HUES48 (cell line): ENCODE results near the gene PINLYP.

ENCODE experiments used
- H3K27ac ChIP-seq: one replicate; pipeline ENCODE4 v1.7.0; 2013; ENCODE audit warnings: low read depth, low read length, inconsistent platforms
- H3K27me3 ChIP-seq: 2 replicates; pipeline ENCODE4 v1.6.1; 2013; ENCODE audit warnings: mild to moderate bottlenecking, low read length; ENCODE audit not compliant: control insufficient read depth, insufficient read depth
- H3K36me3 ChIP-seq: 2 replicates; pipeline ENCODE4 v1.6.1; 2013; ENCODE audit warnings: low read length; ENCODE audit not compliant: control insufficient read depth, insufficient read depth
- H3K4me1 ChIP-seq: 2 replicates; pipeline ENCODE4 v1.6.1; 2013; ENCODE audit warnings: mild to moderate bottlenecking, low read length; ENCODE audit not compliant: control insufficient read depth, insufficient read depth
- H3K4me3 ChIP-seq: 2 replicates; pipeline ENCODE4 v1.5.1; 2013; ENCODE audit warnings: mild to moderate bottlenecking, low read depth, low read length
- H3K9ac ChIP-seq: 2 replicates; pipeline ENCODE4 v1.6.1; 2013; ENCODE audit warnings: mild to moderate bottlenecking, low read depth, low read length, moderate library complexity
- H3K9me3 ChIP-seq: 2 replicates; pipeline ENCODE4 v1.6.1; 2013; ENCODE audit warnings: low read length; ENCODE audit not compliant: control insufficient read depth, insufficient read depth

PINLYP gene

GRCh38 chr19:43551399-43552197 lies 24.0 kb upstream of the PINLYP start:
- H3K27ac ChIP-seq: no peak overlapping the region
- no peaks in the 10 kb centered on the region for H3K27me3 ChIP-seq
- H3K36me3 ChIP-seq: peaks cover 53% of the 10 kb centered on the region
- H3K4me3 ChIP-seq: no peak overlapping the region
- H3K4me1 ChIP-seq: no peaks in the 10 kb centered on the region
- H3K9ac ChIP-seq: no peak overlapping the region
- no peaks in the 10 kb centered on the region for H3K9me3 ChIP-seq

GRCh38 chr19:43552198-43552450 lies 23.5 kb upstream of the PINLYP start:
- H3K27me3 ChIP-seq: no peaks in the 10 kb centered on the region
- no peak overlapping the region for H3K4me3 ChIP-seq
- peaks cover 53% of the 10 kb centered on the region for H3K36me3 ChIP-seq
- H3K4me1 ChIP-seq: no peaks in the 10 kb centered on the region
- H3K27ac ChIP-seq: no peak overlapping the region
- H3K9me3 ChIP-seq: no peaks in the 10 kb centered on the region
- no peak overlapping the region for H3K9ac ChIP-seq

DNA sequence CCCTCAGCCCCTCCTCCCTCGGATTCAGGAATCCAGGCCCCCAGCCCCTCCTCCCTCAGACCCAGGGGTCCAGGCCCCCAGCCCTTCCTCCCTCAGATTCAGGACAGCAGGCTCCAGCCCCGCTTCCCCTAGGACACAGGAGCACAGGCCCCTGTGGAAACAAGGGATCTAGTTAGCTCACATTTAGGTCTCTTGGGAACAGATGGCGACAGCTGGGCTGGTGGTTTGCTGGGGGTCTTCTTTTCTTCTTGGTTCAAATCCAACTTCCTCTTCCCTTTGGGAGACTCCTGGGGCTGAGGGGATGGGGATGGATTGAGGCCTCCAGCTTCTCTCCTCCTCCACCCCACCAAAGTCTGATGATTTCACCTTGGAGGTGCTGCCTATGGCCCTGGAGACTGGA lies 23.0 kb upstream of the PINLYP start:
- Histone ChIP-seq H3K27ac (no peak overlapping the region), H3K36me3 (peaks cover 57% of the 10 kb centered on the region), H3K9me3 (no peaks in the 10 kb centered on the region), H3K4me1 (no peaks in the 10 kb centered on the region), H3K9ac (no peak overlapping the region), H3K27me3 (no peaks in the 10 kb centered on the region), H3K4me3 (no peak overlapping the region)

- H3K27me3 ChIP-seq: no peaks in the 10 kb centered on the region
- no peaks in the 10 kb centered on the region for H3K9me3 ChIP-seq
- no peaks in the 10 kb centered on the region for H3K4me1 ChIP-seq
- H3K36me3 ChIP-seq: peaks cover 62% of the 10 kb centered on the region
- no peak overlapping the region for H3K4me3 ChIP-seq
- no peak overlapping the region for H3K27ac ChIP-seq
- no peak overlapping the region for H3K9ac ChIP-seq
Measured at GRCh38 chr19:43553656-43554055, 21.9 kb upstream of the PINLYP start.

DNA sequence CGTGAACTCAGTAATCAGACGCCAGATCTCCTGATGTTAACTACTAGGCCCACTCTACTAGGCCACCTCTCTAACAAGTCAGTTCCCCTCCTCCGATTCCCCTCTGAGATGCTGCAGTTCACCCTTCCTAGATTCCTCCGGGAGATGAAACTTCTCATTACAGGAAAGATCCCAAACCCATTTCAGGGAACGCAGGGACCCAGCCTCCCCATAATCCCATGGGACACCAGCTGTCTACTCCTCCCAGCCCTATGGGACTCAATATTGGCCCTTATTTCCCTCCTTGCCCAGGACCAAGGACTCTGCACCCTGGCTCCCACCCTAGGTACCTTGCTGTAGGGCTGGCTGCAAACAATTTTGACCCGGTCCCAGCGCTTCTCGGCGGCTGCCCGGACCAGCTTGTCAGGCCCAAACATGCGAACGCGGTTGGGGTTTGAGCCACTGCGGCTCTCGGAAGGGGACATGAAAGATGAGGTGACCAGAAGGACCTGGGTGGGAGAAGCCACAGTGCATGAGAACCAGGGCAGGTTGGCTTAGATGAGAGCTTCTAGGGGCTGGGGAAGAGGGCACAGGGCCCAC lies 21.2 kb upstream of the PINLYP start:
- Histone ChIP-seq H3K27ac (no peak overlapping the region), H3K4me1 (no peaks in the 10 kb centered on the region), H3K27me3 (no peaks in the 10 kb centered on the region), H3K36me3 (peaks cover 57% of the 10 kb centered on the region), H3K9me3 (no peaks in the 10 kb centered on the region), H3K4me3 (no peak overlapping the region), H3K9ac (no peak overlapping the region)

DNA sequence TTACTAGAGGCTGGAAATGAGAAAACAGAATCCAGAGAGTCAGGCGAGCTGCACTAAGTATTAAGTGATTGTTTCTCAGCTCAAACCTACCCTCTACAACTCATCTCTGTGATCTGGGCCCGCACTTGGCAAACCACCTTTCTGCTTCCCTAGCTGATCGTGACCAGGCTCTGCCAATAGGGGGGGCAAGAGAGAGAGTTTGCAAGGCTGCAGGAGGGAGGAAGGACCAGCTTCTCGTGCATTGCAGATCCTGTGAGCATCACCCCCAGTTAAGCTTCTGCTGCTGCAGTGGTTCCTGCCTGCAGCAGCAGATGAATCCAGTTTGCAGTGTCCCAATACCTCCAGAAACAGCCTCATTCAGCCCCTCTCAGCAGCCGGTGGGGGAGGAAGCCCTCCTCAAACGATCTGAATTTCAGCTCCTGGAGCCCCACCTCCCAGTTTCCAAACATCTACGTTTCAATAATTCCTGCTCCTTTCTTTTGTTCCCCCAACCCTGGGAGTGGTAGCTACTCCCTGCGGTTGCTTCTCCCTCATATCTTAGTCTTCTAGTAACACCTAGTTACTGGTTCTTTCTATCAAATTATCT lies 20.3 kb upstream of the PINLYP start:
- no peaks in the 10 kb centered on the region for H3K9me3 ChIP-seq
- no peak overlapping the region for H3K9ac ChIP-seq
- H3K4me1 ChIP-seq: no peaks in the 10 kb centered on the region
- peaks cover 51% of the 10 kb centered on the region for H3K36me3 ChIP-seq
- no peak overlapping the region for H3K27ac ChIP-seq
- H3K27me3 ChIP-seq: no peaks in the 10 kb centered on the region
- H3K4me3 ChIP-seq: no peak overlapping the region

GRCh38 chr19:43560687-43561086 lies 14.9 kb upstream of the PINLYP start:
- peaks cover 26% of the 10 kb centered on the region for H3K36me3 ChIP-seq
- no peaks in the 10 kb centered on the region for H3K9me3 ChIP-seq
- H3K9ac ChIP-seq: no peak overlapping the region
- no peak overlapping the region for H3K4me3 ChIP-seq
- no peaks in the 10 kb centered on the region for H3K27me3 ChIP-seq
- H3K27ac ChIP-seq: no peak overlapping the region
- no peaks in the 10 kb centered on the region for H3K4me1 ChIP-seq

- Histone ChIP-seq H3K36me3 (peaks cover 26% of the 10 kb centered on the region), H3K4me1 (no peaks in the 10 kb centered on the region), H3K9me3 (no peaks in the 10 kb centered on the region), H3K27ac (no peak overlapping the region), H3K4me3 (no peak overlapping the region), H3K9ac (no peak overlapping the region), H3K27me3 (no peaks in the 10 kb centered on the region)
Measured at GRCh38 chr19:43561139-43561970, 14.2 kb upstream of the PINLYP start.

GRCh38 chr19:43562226-43562697 lies 13.3 kb upstream of the PINLYP start:
- H3K36me3 ChIP-seq: peaks cover 25% of the 10 kb centered on the region
- no peaks in the 10 kb centered on the region for H3K9me3 ChIP-seq
- H3K27ac ChIP-seq: no peak overlapping the region
- H3K27me3 ChIP-seq: no peaks in the 10 kb centered on the region
- no peaks in the 10 kb centered on the region for H3K4me1 ChIP-seq
- no peak overlapping the region for H3K9ac ChIP-seq
- H3K4me3 ChIP-seq: no peak overlapping the region

DNA sequence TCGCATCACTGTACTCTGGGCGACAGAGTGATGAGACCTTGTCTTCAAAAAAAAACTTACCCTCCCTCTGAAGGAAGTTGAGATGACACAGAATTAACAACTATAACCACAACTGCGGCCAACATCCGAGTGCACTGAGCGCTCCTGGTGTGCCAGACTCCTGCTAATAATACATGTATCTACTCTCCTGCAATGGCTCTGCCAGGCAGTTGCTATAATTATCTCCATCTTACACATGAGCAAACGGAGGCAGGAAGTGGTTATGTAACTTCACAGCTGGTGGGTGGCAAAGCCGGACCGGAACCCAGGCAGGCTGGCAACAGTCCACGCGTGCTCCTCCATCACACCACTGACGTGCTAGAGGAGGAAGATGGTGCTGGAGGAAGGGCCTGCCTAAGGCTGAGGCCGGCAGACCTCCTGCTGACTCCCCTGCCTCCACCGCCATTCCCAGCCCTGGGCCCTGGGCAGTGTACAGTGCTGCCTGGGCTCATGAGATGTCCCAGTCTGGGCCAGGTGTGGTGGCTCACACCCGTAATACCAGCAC lies 12.8 kb upstream of the PINLYP start:
- Histone ChIP-seq H3K4me3 (no peak overlapping the region), H3K27ac (no peak overlapping the region), H3K9me3 (no peaks in the 10 kb centered on the region), H3K27me3 (no peaks in the 10 kb centered on the region), H3K36me3 (peaks cover 20% of the 10 kb centered on the region), H3K9ac (no peak overlapping the region), H3K4me1 (no peaks in the 10 kb centered on the region)
